Left renal pelvis (tissue), 4 donors: ENCODE results near the gene MYO9B. TPM values are rescaled to one million over a fixed set of nuclear protein-coding genes. Genes with fewer than 3 reads are reported as not detected.

Experiments
- DNase-seq, 4 donors: peaks; one replicate each; pipeline ENCODE4 v3.0.0-alpha.2; 2013; ENCODE audit warnings: low read depth in 4 of 4, low spot score in 3 of 4
- polyA plus RNA-seq, 4 donors: library from polyadenylated mRNA; unstranded; fragments of 120-200 nt; gene quantifications; one replicate each; pipeline ENCODE4 v1.2.1, GENCODE V29; 2013; ENCODE audit not compliant: insufficient read length in 4 of 4

The MYO9B gene
- polyA plus RNA-seq, 4 donors, result 42.1 to 68.3 (median 52.2) TPM

GRCh38 chr19:17249887-17250548 lies 174.4 kb downstream of the MYO9B start:
- no peak for DNase-seq

- DNase-seq, result no peak
Observed at GRCh38 chr19:17254636-17255035, 179.1 kb downstream of the MYO9B start.

- DNase-seq, result no peak
Observed at GRCh38 chr19:17255150-17255621, 179.6 kb downstream of the MYO9B start.

GRCh38 chr19:17256130-17256529 lies 180.6 kb downstream of the MYO9B start:
- DNase-seq, result no peak

GRCh38 chr19:17259118-17259780 lies 183.7 kb downstream of the MYO9B start:
- DNase-seq, result no peak

GRCh38 chr19:17259934-17260333 lies 184.4 kb downstream of the MYO9B start:
- no peak for DNase-seq

- no peak for DNase-seq
Observed at GRCh38 chr19:17260842-17261325, 185.3 kb downstream of the MYO9B start.

- no peak for DNase-seq
Observed at GRCh38 chr19:17262557-17262956, 187.0 kb downstream of the MYO9B start.

Other genes starting within 250 kb of the MYO9B start
- 10 to 100 TPM; 46.8 to 87.0 (median 63.7) TPM for gene SIN3B, start 246.4 kb upstream of the MYO9B start, polyA plus RNA-seq
- gene F2RL3, start 186.8 kb upstream of the MYO9B start, polyA plus RNA-seq, result 1 to 10 TPM in 2 of 4 donors, under 1 TPM in 2; 0.59 to 1.0 (median 0.85) TPM
- 10 to 100 TPM; 34.3 to 59.8 (median 40.3) TPM for gene CPAMD8, start 49.0 kb upstream of the MYO9B start, polyA plus RNA-seq
- 10 to 100 TPM; 10.6 to 15.9 (median 13.9) TPM for gene HAUS8, start 325 bp upstream of the MYO9B start, polyA plus RNA-seq
- 10 to 100 TPM; 23.3 to 34.8 (median 24.4) TPM for gene USE1, start 139.6 kb downstream of the MYO9B start, polyA plus RNA-seq
- gene OCEL1, start 150.4 kb downstream of the MYO9B start, polyA plus RNA-seq, result 10 to 100 TPM; 13.2 to 23.2 (median 18.6) TPM
- 10 to 100 TPM; 23.7 to 60.1 (median 32.9) TPM for gene NR2F6, start 170.1 kb downstream of the MYO9B start, polyA plus RNA-seq
- gene USHBP1, start 189.0 kb downstream of the MYO9B start, polyA plus RNA-seq, result 1 to 10 TPM; 3.1 to 9.0 (median 5.6) TPM
- 100 to 1,000 TPM in 3 of 4 donors, 10 to 100 TPM in 1; 87.4 to 121 (median 108) TPM for gene BABAM1, start 191.7 kb downstream of the MYO9B start, polyA plus RNA-seq
- gene ANKLE1, start 206.1 kb downstream of the MYO9B start, polyA plus RNA-seq, result 1 to 10 TPM in 2 of 4 donors, under 1 TPM in 2; 0.76 to 1.6 (median 1.2) TPM
- gene ABHD8, start 227.6 kb downstream of the MYO9B start, polyA plus RNA-seq, result 10 to 100 TPM in 2 of 4 donors, 1 to 10 TPM in 2; 7.8 to 13.5 (median 10.3) TPM
- 10 to 100 TPM; 33.6 to 61.0 (median 48.6) TPM for gene MRPL34, start 230.1 kb downstream of the MYO9B start, polyA plus RNA-seq
- 10 to 100 TPM; 30.1 to 43.6 (median 36.5) TPM for gene DDA1, start 233.8 kb downstream of the MYO9B start, polyA plus RNA-seq